B cell (primary cell): ENCODE measurements around the gene DSCAML1. TPM values are rescaled to one million over a fixed set of nuclear protein-coding genes. Genes with fewer than 3 reads are reported as not detected.

Experiments
- ATAC-seq: fragments of 200-7000 bp; cut with Tn5 transposase; one replicate; pipeline ENCODE4 v1.10.0; 2021; ENCODE audit warnings: low read depth, mild to moderate bottlenecking, moderate number of reproducible peaks, moderate library complexity
- CTCF ChIA-PET: fragments of 350-600 bp; sonication (Branson Sonifier 250); formaldehyde crosslinking; loops from one replicate; lab custom pipeline; 2021; ENCODE audit warnings: antibody characterized with exemption, inconsistent platforms; lab: Charles Lee
- POLR2A ChIA-PET: fragments of 350-600 bp; sonication (Branson Sonifier 250); formaldehyde crosslinking; loops from one replicate; lab custom pipeline; 2021; ENCODE audit warnings: antibody characterized with exemption; lab: Charles Lee
- DNase-seq: peaks from one replicate; pipeline ENCODE4 v3.0.0; 2013
- H2AFZ ChIP-seq: 2 replicates; pipeline ENCODE4 v1.6.1; 2012; ENCODE audit warnings: mild to moderate bottlenecking, low read depth, low read length; ENCODE audit not compliant: insufficient read depth, poor library complexity, severe bottlenecking
- H3K27ac ChIP-seq, 2 donors: 1 replicate in 1 of 2; 2 replicates in 1 of 2; pipeline ENCODE4 v1.5.1; 2012 to 2013; ENCODE audit warnings: low read length in 2 of 2, mild to moderate bottlenecking in 2 of 2, moderate library complexity in 1 of 2
- H3K27me3 ChIP-seq, 4 experiments: fragments of 200-600 bp in 1 of 4; sonication (generic) in 1 of 4; replicated peaks in 1 of 4; 1 replicate in 2 of 4; 2 replicates in 2 of 4; pipeline versions ENCODE4 v1.6.1 to v1.7.0; 2013 to 2016; ENCODE audit warnings: low read length in 3 of 4, mild to moderate bottlenecking in 2 of 4, mixed read lengths in 1 of 4, moderate library complexity in 1 of 4; ENCODE audit not compliant: insufficient read depth in 4 of 4, control insufficient read depth in 3 of 4; ENCODE audit errors: control extremely low read depth in 1 of 4
- H3K36me3 ChIP-seq, 2 experiments: replicated peaks in 1 of 2; 1 replicate in 1 of 2; 2 replicates in 1 of 2; pipeline versions ENCODE4 v1.6.1 to v1.7.1; 2013; ENCODE audit warnings: low read length in 1 of 2; ENCODE audit not compliant: insufficient read depth in 2 of 2, control insufficient read depth in 1 of 2; ENCODE audit errors: control extremely low read depth in 1 of 2, extremely low read depth in 1 of 2
- H3K4me1 ChIP-seq, 2 donors: fragments of 200-600 bp in 1 of 2; sonication (generic) in 1 of 2; 1 replicate in 1 of 2; 2 replicates in 1 of 2; pipeline versions ENCODE4 v1.5.1 to v1.6.1; 2013 to 2017; ENCODE audit warnings: low read length in 2 of 2; ENCODE audit not compliant: control insufficient read depth in 2 of 2, insufficient read depth in 2 of 2
- H3K4me2 ChIP-seq: replicated peaks from 2 replicates; pipeline ENCODE3; 2012; ENCODE audit warnings: mild to moderate bottlenecking, low read depth, low read length; ENCODE audit not compliant: poor library complexity, severe bottlenecking
- H3K4me3 ChIP-seq, 5 experiments: fragments of 200-600 bp in 1 of 5; sonication (generic) in 1 of 5; 1 replicate in 3 of 5; 2 replicates in 2 of 5; pipeline versions ENCODE4 v1.5.1 to v1.7.0; 2011 to 2016; ENCODE audit warnings: low read length in 4 of 5, mild to moderate bottlenecking in 4 of 5, low read depth in 2 of 5, control low read depth in 1 of 5, moderate library complexity in 1 of 5; ENCODE audit not compliant: insufficient read depth in 1 of 5; ENCODE audit errors: control extremely low read depth in 1 of 5, extremely low read depth in 1 of 5
- H3K79me2 ChIP-seq: fragments of 200-600 bp; sonication (generic); one replicate; pipeline ENCODE4 v1.6.0; 2016; ENCODE audit warnings: low read length; ENCODE audit not compliant: control insufficient read depth, insufficient read depth
- H3K9ac ChIP-seq: fragments of 200-600 bp; sonication (generic); 2 replicates; pipeline ENCODE4 v1.6.1; 2017; ENCODE audit warnings: mild to moderate bottlenecking, low read length, moderate library complexity
- H3K9me3 ChIP-seq, 3 donors: one replicate each; pipeline versions ENCODE4 v1.6.1 to v1.7.1; 2013; ENCODE audit warnings: low read length in 2 of 3; ENCODE audit not compliant: control insufficient read depth in 2 of 3, insufficient read depth in 1 of 3; ENCODE audit errors: control extremely low read depth in 1 of 3
- H4K20me1 ChIP-seq: 2 replicates; pipeline ENCODE4 v1.6.0; 2012; ENCODE audit warnings: mild to moderate bottlenecking, low read length; ENCODE audit not compliant: insufficient read depth, control insufficient read depth, poor library complexity, severe bottlenecking
- H3K27ac Mint-ChIP-seq: one replicate; pipeline ENCODE4 v1.8.0; 2021; ENCODE audit warnings: mixed read lengths
- H3K27me3 Mint-ChIP-seq: one replicate; pipeline ENCODE4 v1.8.0; 2021; ENCODE audit warnings: mixed read lengths
- H3K4me1 Mint-ChIP-seq: one replicate; pipeline ENCODE4 v1.8.0; 2021; ENCODE audit warnings: mixed read lengths
- H3K4me3 Mint-ChIP-seq: one replicate; pipeline ENCODE4 v1.8.0; 2021; ENCODE audit warnings: mixed read lengths
- H3K9me3 Mint-ChIP-seq: one replicate; pipeline ENCODE4 v1.8.0; 2022; ENCODE audit warnings: mixed read lengths; ENCODE audit not compliant: insufficient read depth
- EZH2 ChIP-seq: IDR thresholded peaks from 2 replicates; pipeline ENCODE4 v1.6.1; 2012; ENCODE audit warnings: borderline replicate concordance, low read depth, mild to moderate bottlenecking, moderate library complexity, low read length; ENCODE audit not compliant: insufficient read depth, poor library complexity, severe bottlenecking
- WGBS: methylation state at CpG from one replicate; pipeline ENCODE4 v1.1.5; 2013; ENCODE audit warnings: missing lambda C conversion rate; ENCODE audit not compliant: insufficient coverage; 5-methylcytosine and 5-hydroxymethylcytosine counted together
- intact Hi-C: fragments of 100-400 bp; cut with micrococcal nuclease; formaldehyde crosslinking; loops from one replicate; pipeline ENCODE4 v1.10.0; 2022
- polyA plus RNA-seq: library from polyadenylated mRNA; depleted of rRNA; stranded (reverse); fragments of >200 nt; gene quantifications from 2 replicates; pipeline ENCODE4 v1.2.3, GENCODE V29; 2012
- total RNA-seq, 2 donors: library from RNA; stranded (reverse); fragments of 120-200 nt in 1 of 2; gene quantifications; 1 replicate in 1 of 2; 2 replicates in 1 of 2; pipeline versions ENCODE4 v1.2.3 to v1.2.4, GENCODE V29; 2013 to 2022
- TF ChIP-seq, protein P1 (sequence below): fragments of 200-600 bp; IDR thresholded peaks from one replicate; pipeline ENCODE4 v1.8.0; 2022; ENCODE audit warnings: antibody characterized with exemption, mild to moderate bottlenecking

DSCAML1 gene
- total and polyA plus RNA-seq, 2 donors (not counting 1 experiment from before 2014, with no cell fraction given) = 1.2 to 6.2 TPM

DNA sequence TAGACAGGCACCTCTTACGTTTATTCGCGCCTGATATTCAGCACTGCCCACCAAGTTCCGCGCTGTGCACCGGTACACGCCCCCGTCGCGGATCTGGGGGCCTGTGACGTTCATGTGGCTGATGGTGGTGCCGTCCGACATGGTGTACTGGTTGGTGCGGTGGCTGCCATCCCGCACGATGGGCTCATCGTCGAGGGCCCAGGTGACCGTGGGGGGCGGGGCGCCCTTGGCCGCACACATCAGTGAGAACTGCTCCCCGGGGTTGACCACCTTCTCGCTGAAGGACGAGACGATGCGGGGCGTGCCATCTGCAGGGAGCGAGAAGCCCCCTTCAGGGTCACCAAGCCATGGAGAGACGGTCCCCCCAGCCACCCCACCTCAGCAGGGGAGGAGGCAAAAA lies 278.6 kb downstream of the DSCAML1 start:
- TF ChIP-seq EZH2 = no peak
- TF ChIP-seq, protein P1, sequence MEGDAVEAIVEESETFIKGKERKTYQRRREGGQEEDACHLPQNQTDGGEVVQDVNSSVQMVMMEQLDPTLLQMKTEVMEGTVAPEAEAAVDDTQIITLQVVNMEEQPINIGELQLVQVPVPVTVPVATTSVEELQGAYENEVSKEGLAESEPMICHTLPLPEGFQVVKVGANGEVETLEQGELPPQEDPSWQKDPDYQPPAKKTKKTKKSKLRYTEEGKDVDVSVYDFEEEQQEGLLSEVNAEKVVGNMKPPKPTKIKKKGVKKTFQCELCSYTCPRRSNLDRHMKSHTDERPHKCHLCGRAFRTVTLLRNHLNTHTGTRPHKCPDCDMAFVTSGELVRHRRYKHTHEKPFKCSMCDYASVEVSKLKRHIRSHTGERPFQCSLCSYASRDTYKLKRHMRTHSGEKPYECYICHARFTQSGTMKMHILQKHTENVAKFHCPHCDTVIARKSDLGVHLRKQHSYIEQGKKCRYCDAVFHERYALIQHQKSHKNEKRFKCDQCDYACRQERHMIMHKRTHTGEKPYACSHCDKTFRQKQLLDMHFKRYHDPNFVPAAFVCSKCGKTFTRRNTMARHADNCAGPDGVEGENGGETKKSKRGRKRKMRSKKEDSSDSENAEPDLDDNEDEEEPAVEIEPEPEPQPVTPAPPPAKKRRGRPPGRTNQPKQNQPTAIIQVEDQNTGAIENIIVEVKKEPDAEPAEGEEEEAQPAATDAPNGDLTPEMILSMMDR = no peak
- H3K4me3 Mint-ChIP-seq = no peak overlapping the region

DNA sequence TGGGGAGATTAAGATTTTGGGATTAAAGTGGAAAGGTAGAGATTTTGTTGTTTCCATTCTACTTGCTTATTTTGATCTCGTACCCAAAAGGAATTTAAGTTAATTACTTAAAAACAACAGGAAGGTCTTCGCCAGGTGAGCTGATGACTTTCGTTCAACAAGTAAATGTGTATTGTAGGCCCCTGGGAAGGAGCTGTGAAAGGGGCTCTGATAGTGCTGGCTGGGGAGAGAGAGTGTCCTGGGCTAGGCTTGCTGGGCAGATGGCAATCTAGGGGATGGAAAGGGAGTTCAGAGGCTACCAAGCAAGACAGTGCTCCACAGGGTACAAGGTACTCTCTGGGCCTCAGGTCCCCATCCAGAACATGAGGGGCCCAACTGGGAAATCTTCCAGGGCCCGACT lies 279.9 kb downstream of the DSCAML1 start:
- H3K27me3 ChIP-seq = no peaks in the 10 kb centered on the region
- DNase-seq = no peak
- H3K4me2 ChIP-seq = no peak overlapping the region
- CTCF ChIA-PET = no interaction called here
- no peaks in the 10 kb centered on the region for H3K9me3 Mint-ChIP-seq
- no peaks in the 10 kb centered on the region for H3K4me1 ChIP-seq
- no peaks in the 10 kb centered on the region for H3K36me3 ChIP-seq
- no peaks in the 10 kb centered on the region for H3K4me1 Mint-ChIP-seq
- WGBS = 87% methylated on average over 3 of the region's 4 CpGs
- no peak for ATAC-seq
- H3K4me3 ChIP-seq = no peak overlapping the region
- H3K27me3 Mint-ChIP-seq = no peaks in the 10 kb centered on the region
- H2AFZ ChIP-seq = no peak overlapping the region
- no peak overlapping the region for H3K27ac Mint-ChIP-seq
- H3K9ac ChIP-seq = no peak overlapping the region
- H3K79me2 ChIP-seq = no peaks in the 10 kb centered on the region
- intact Hi-C loops = no loop called here
- TF ChIP-seq, protein P1 = no peak
- no peak for TF ChIP-seq EZH2
- no peak overlapping the region for H3K27ac ChIP-seq
- POLR2A ChIA-PET = no interaction called here
- no peak overlapping the region for H3K4me3 Mint-ChIP-seq
- no peaks in the 10 kb centered on the region for H4K20me1 ChIP-seq
- no peaks in the 10 kb centered on the region for H3K9me3 ChIP-seq

More for the DNA sequence above, 278.6 kb downstream of the DSCAML1 start:
- no peak overlapping the region for H3K4me2 ChIP-seq
- no peaks in the 10 kb centered on the region for H3K36me3 ChIP-seq
- DNase-seq (no peak), ATAC-seq (no peak)
- no peak overlapping the region for H3K27ac ChIP-seq
- ChIA-PET POLR2A (no interaction called here), CTCF (no interaction called here)
- H3K9ac ChIP-seq = no peak overlapping the region
- H3K9me3 ChIP-seq = no peaks in the 10 kb centered on the region
- no peak overlapping the region for H3K4me3 ChIP-seq
- 96% methylated on average over 29 of the region's 30 CpGs for WGBS
- intact Hi-C loops = no loop called here
- H4K20me1 ChIP-seq = no peaks in the 10 kb centered on the region
- no peaks in the 10 kb centered on the region for H3K27me3 ChIP-seq
- no peaks in the 10 kb centered on the region for H3K9me3 Mint-ChIP-seq
- no peaks in the 10 kb centered on the region for H3K4me1 Mint-ChIP-seq
- no peaks in the 10 kb centered on the region for H3K27me3 Mint-ChIP-seq
- no peaks in the 10 kb centered on the region for H3K4me1 ChIP-seq
- H3K27ac Mint-ChIP-seq = no peak overlapping the region
- no peak overlapping the region for H2AFZ ChIP-seq
- no peaks in the 10 kb centered on the region for H3K79me2 ChIP-seq
